CD14-positive monocyte (primary cell): ENCODE data around the gene AP4M1. TPM values are rescaled to one million over a fixed set of nuclear protein-coding genes. Genes with fewer than 3 reads are reported as not detected.

Experiments used
- DNase-seq, 3 donors: peaks; one replicate each; pipeline ENCODE4 v3.0.0-alpha.2; 2011 to 2022
- H2AFZ ChIP-seq: 2 replicates; pipeline ENCODE4 v1.6.0; 2012; ENCODE audit warnings: mild to moderate bottlenecking, low read depth, low read length, inconsistent platforms; ENCODE audit not compliant: insufficient read depth, poor library complexity, severe bottlenecking
- H3K27ac ChIP-seq, 2 donors: 1 replicate in 1 of 2; 2 replicates in 1 of 2; pipeline ENCODE4 v1.5.1; 2012 to 2013; ENCODE audit warnings: low read length in 2 of 2, control low read depth in 1 of 2, inconsistent platforms in 1 of 2, low read depth in 1 of 2, mild to moderate bottlenecking in 1 of 2
- H3K27me3 ChIP-seq, 2 donors: one replicate each; pipeline versions ENCODE4 v1.6.0 to v1.6.1; 2011 to 2013; ENCODE audit warnings: low read length in 2 of 2; ENCODE audit not compliant: control insufficient read depth in 2 of 2, insufficient read depth in 2 of 2
- H3K36me3 ChIP-seq, 2 donors: replicated peaks in 1 of 2; 1 replicate in 1 of 2; 2 replicates in 1 of 2; pipeline versions ENCODE4 v1.5.1 to v1.6.1; 2012 to 2013; ENCODE audit warnings: low read length in 2 of 2, control low read depth in 1 of 2, inconsistent platforms in 1 of 2, mild to moderate bottlenecking in 1 of 2; ENCODE audit not compliant: insufficient read depth in 2 of 2, control insufficient read depth in 1 of 2
- H3K4me1 ChIP-seq, 2 donors: 1 replicate in 1 of 2; 2 replicates in 1 of 2; pipeline versions ENCODE4 v1.5.1 to v1.6.1; 2012 to 2013; ENCODE audit warnings: low read length in 2 of 2, control low read depth in 1 of 2, inconsistent platforms in 1 of 2, mild to moderate bottlenecking in 1 of 2, moderate library complexity in 1 of 2; ENCODE audit not compliant: insufficient read depth in 2 of 2, control insufficient read depth in 1 of 2
- H3K4me2 ChIP-seq: replicated peaks from 2 replicates; pipeline ENCODE3; 2012; ENCODE audit warnings: low read length, moderate library complexity, mild to moderate bottlenecking; ENCODE audit not compliant: poor library complexity, severe bottlenecking; ENCODE audit errors: extremely low read depth
- H3K4me3 ChIP-seq, 3 experiments: fragments of 200-600 bp in 1 of 3; sonication (generic) in 1 of 3; replicated peaks in 1 of 3; 1 replicate in 2 of 3; 2 replicates in 1 of 3; pipeline ENCODE4 v1.5.1; 2011 to 2013; ENCODE audit warnings: low read length in 3 of 3, mild to moderate bottlenecking in 3 of 3, control low read depth in 2 of 3, low read depth in 2 of 3, inconsistent platforms in 1 of 3, moderate library complexity in 1 of 3
- H3K79me2 ChIP-seq: 2 replicates; pipeline ENCODE4 v1.6.0; 2012; ENCODE audit warnings: mild to moderate bottlenecking, control low read depth, inconsistent platforms, low read length, moderate library complexity; ENCODE audit not compliant: insufficient read depth
- H3K9ac ChIP-seq: 2 replicates; pipeline ENCODE4 v1.6.0; 2017; ENCODE audit warnings: low read length, mild to moderate bottlenecking; ENCODE audit not compliant: insufficient read depth, poor library complexity, severe bottlenecking
- H3K9me3 ChIP-seq, 2 donors: replicated peaks in 1 of 2; 1 replicate in 1 of 2; 2 replicates in 1 of 2; pipeline versions ENCODE4 v1.5.1 to v1.6.1; 2012 to 2013; ENCODE audit warnings: low read length in 2 of 2, control low read depth in 1 of 2; ENCODE audit not compliant: control insufficient read depth in 1 of 2, insufficient read depth in 1 of 2
- H4K20me1 ChIP-seq: 2 replicates; pipeline ENCODE4 v1.6.0; 2012; ENCODE audit warnings: mild to moderate bottlenecking, low read length, control low read depth, moderate library complexity; ENCODE audit not compliant: insufficient read depth
- H3K27ac Mint-ChIP-seq, 7 donors: one replicate each; pipeline ENCODE4 v1.8.0; 2020; ENCODE audit warnings: mild to moderate bottlenecking in 7 of 7, mixed read lengths in 7 of 7, moderate library complexity in 6 of 7, inconsistent platforms in 2 of 7
- H3K27me3 Mint-ChIP-seq, 3 donors: one replicate each; pipeline ENCODE4 v1.8.0; 2021 to 2022; ENCODE audit warnings: low read depth in 3 of 3, mild to moderate bottlenecking in 3 of 3, mixed read lengths in 3 of 3, moderate library complexity in 3 of 3, inconsistent platforms in 1 of 3
- H3K36me3 Mint-ChIP-seq, 2 donors: one replicate each; pipeline ENCODE4 v1.8.0; 2020; ENCODE audit warnings: mixed read lengths in 2 of 2, inconsistent platforms in 1 of 2, mild to moderate bottlenecking in 1 of 2
- H3K4me1 Mint-ChIP-seq: one replicate; pipeline ENCODE4 v1.8.0; 2020; ENCODE audit warnings: mild to moderate bottlenecking, mixed read lengths
- H3K4me3 Mint-ChIP-seq, 2 donors: one replicate each; pipeline ENCODE4 v1.8.0; 2020; ENCODE audit warnings: mild to moderate bottlenecking in 2 of 2, mixed read lengths in 2 of 2, moderate library complexity in 1 of 2
- H3K9me3 Mint-ChIP-seq, 7 donors: one replicate each; pipeline ENCODE4 v1.8.0; 2020 to 2022; ENCODE audit warnings: mixed read lengths in 7 of 7, mild to moderate bottlenecking in 6 of 7, moderate library complexity in 6 of 7, inconsistent platforms in 2 of 7
- CTCF ChIP-seq: fragments of 200-600 bp; IDR thresholded peaks from one replicate; pipeline ENCODE4 v1.8.0; 2022; ENCODE audit warnings: antibody characterized with exemption, mild to moderate bottlenecking
- WGBS: methylation state at CpG from one replicate; pipeline ENCODE4 v1.1.5; 2013; ENCODE audit warnings: missing lambda C conversion rate; ENCODE audit not compliant: insufficient coverage; 5-methylcytosine and 5-hydroxymethylcytosine counted together
- intact Hi-C, 2 donors: fragments of 100-400 bp; cut with micrococcal nuclease; formaldehyde crosslinking; loops; one replicate each; pipeline versions ENCODE4 v1.15.0 to v1.15.1; 2023
- polyA plus RNA-seq, 3 donors: library from polyadenylated mRNA; depleted of rRNA in 1 of 3; unstranded in 2 of 3; stranded (reverse) in 1 of 3; fragments of 300-500 nt in 2 of 3; fragments of >200 nt in 1 of 3; fragmentation: Illumina TruSeq in 2 of 3; gene quantifications; 1 replicate in 2 of 3; 2 replicates in 1 of 3; pipeline ENCODE4 v1.2.3, GENCODE V29; 2012 to 2021

Gene AP4M1
- polyA plus RNA-seq, 3 donors = 10.5 to 13.1 (median 12.6) TPM

- peaks cover 5 to 15% (median 13%) of the 10 kb centered on the region in 3 donors for H3K27me3 Mint-ChIP-seq
- no peak for DNase-seq
- H2AFZ ChIP-seq = peak overlapping the region; percentile 81
- H3K4me1 Mint-ChIP-seq = peaks cover 34% of the 10 kb centered on the region
- peaks cover 18 to 33% of the 10 kb centered on the region in 2 donors for H3K36me3 Mint-ChIP-seq
- WGBS = 1% methylated on average over 24 of the region's 34 CpGs
- H3K9me3 Mint-ChIP-seq = peaks cover 0 to 5% (median 0%) of the 10 kb centered on the region in 7 donors
- peak overlapping the region; percentile 94 for H3K4me2 ChIP-seq
- intact Hi-C loops = loop anchor here (10.0 kb wide), 1 partner anchor 66 kb away; the partner anchor contains the start of gene ZKSCAN1 (in 2 of the 2)
- H3K4me1 ChIP-seq = peaks cover 34% of the 10 kb centered on the region in 2 donors
- peak overlapping the region; percentile 86 for H3K9ac ChIP-seq
- peaks cover 21% of the 10 kb centered on the region for H4K20me1 ChIP-seq
- peaks cover 17 to 35% of the 10 kb centered on the region in 2 donors for H3K36me3 ChIP-seq
- peak overlapping the region; percentile 80 to 93 (median 87) for H3K27ac Mint-ChIP-seq
- H3K27me3 ChIP-seq = no peaks in the 10 kb centered on the region
- H3K27ac ChIP-seq = peak overlapping the region; percentile 46 to 86
- H3K4me3 ChIP-seq = peak overlapping the region; percentile 44 to 94 (median 81)
- H3K4me3 Mint-ChIP-seq = peak overlapping the region; percentile 82 to 92
- TF ChIP-seq CTCF = no peak
- peaks cover 46% of the 10 kb centered on the region for H3K79me2 ChIP-seq
- no peaks in the 10 kb centered on the region for H3K9me3 ChIP-seq
These were observed 20.4 kb upstream of the AP4M1 start for GRCh38 chr7:100080907-100081534.

- Histone ChIP-seq H3K4me2 (peak within 1 kb of the TSS; percentile 94), H3K27ac (peak within 1 kb of the TSS; percentile 69 to 86), H3K27me3 (no peaks in the 10 kb centered on the region), H4K20me1 (peaks cover 17% of the 10 kb centered on the region), H3K79me2 (peaks cover 44% of the 10 kb centered on the region), H3K9ac (peak within 1 kb of the TSS; percentile 86), H3K9me3 (no peaks in the 10 kb centered on the region), H3K4me3 (peak within 1 kb of the TSS; percentile 44 to 94 (median 81)), H3K36me3 (peaks cover 11 to 29% of the 10 kb centered on the region in 2 donors), H3K4me1 (peaks cover 36 to 40% of the 10 kb centered on the region in 2 donors), H2AFZ (peak within 1 kb of the TSS; percentile 81)
- Mint-ChIP-seq H3K36me3 (peaks cover 12 to 27% of the 10 kb centered on the region in 2 donors), H3K4me3 (peak within 1 kb of the TSS; percentile 82 to 92), H3K27me3 (peaks cover 8 to 15% (median 13%) of the 10 kb centered on the region in 3 donors), H3K9me3 (peaks cover 0 to 5% (median 0%) of the 10 kb centered on the region in 7 donors), H3K4me1 (peaks cover 37% of the 10 kb centered on the region), H3K27ac (peak within 1 kb of the TSS; percentile 89 to 96 (median 93))
- under 1% methylated on average over 41 of the region's 55 CpGs for WGBS
- intact Hi-C loops = loop anchor here (10.0 kb wide), 1 partner anchor 67 kb away; the partner anchor contains the start of gene ZKSCAN1 (in 2 of the 2)
- DNase-seq = peak; percentile 98 to 99 (median 99)
- peak; percentile 95 for TF ChIP-seq CTCF
These were observed 19.8 kb upstream of the AP4M1 start, which contains the start of gene ZNF3 for GRCh38 chr7:100081535-100082102. ZNF3 (minus strand) TSS chr7:100081723; CDS start chr7:100077357, 4,366 bp downstream.
